GM19467 (cell line): Measurements from ENCODE around the gene PAK4.

Experiments used
- ATAC-seq: cut with Tn5 transposase; IDR thresholded peaks from one replicate; pipeline ENCODE4 v1.9.1; 2021; ENCODE audit warnings: mild to moderate bottlenecking, moderate library complexity; ENCODE audit not compliant: unreplicated experiment

The PAK4 gene

GRCh38 chr19:39145180-39145953, 19.8 kb downstream of the PAK4 start:
- no peak for ATAC-seq

GRCh38 chr19:39146091-39146490, 20.5 kb downstream of the PAK4 start:
- ATAC-seq, result no peak

GRCh38 chr19:39146686-39147450, 21.3 kb downstream of the PAK4 start:
- ATAC-seq, result no peak

- no peak for ATAC-seq
Observed at GRCh38 chr19:39147480-39147879, 21.9 kb downstream of the PAK4 start.

GRCh38 chr19:39148939-39149529, 23.4 kb downstream of the PAK4 start:
- ATAC-seq, result no peak

- no peak for ATAC-seq
Observed at GRCh38 chr19:39150235-39150634, 24.6 kb downstream of the PAK4 start.

- ATAC-seq, result no peak
Observed at GRCh38 chr19:39150807-39151600, 25.4 kb downstream of the PAK4 start.

- no peak for ATAC-seq
Observed at GRCh38 chr19:39152066-39152465, 26.5 kb downstream of the PAK4 start.

GRCh38 chr19:39154100-39154628, 28.6 kb downstream of the PAK4 start:
- ATAC-seq, result no peak

- no peak for ATAC-seq
Observed at GRCh38 chr19:39154629-39155100, 29.1 kb downstream of the PAK4 start.

- no peak for ATAC-seq
Observed at GRCh38 chr19:39155114-39155700, 29.6 kb downstream of the PAK4 start.

GRCh38 chr19:39155741-39156140, 30.2 kb downstream of the PAK4 start:
- ATAC-seq, result no peak

- ATAC-seq, result no peak
Observed at GRCh38 chr19:39156326-39157230, 31.0 kb downstream of the PAK4 start.

- no peak for ATAC-seq
Observed at GRCh38 chr19:39157275-39157996, 31.9 kb downstream of the PAK4 start.

- ATAC-seq, result no peak
Observed at GRCh38 chr19:39157997-39158389, 32.4 kb downstream of the PAK4 start.

- ATAC-seq, result no peak
Observed at GRCh38 chr19:39158646-39159260, 33.2 kb downstream of the PAK4 start.

- no peak for ATAC-seq
Observed at GRCh38 chr19:39160523-39160861, 34.9 kb downstream of the PAK4 start.
